Mucosa of rectum (tissue), 2 donors: Measurements from ENCODE around the gene CGB2.
A peak's percentile ranks its signal among the peaks of the same experiment; 100 is the strongest.
"Not testable (repeated sequence)": the region's sequence is repeated elsewhere in the genome, so short reads cannot be mapped to it uniquely, and the experiment has no call there.

ENCODE experiments used
- H3K27ac ChIP-seq, 2 donors: one replicate each; pipeline ENCODE4 v1.7.0; 2013; ENCODE audit warnings: inconsistent platforms in 2 of 2, low read depth in 2 of 2, low read length in 2 of 2
- H3K27me3 ChIP-seq, 2 donors: one replicate each; pipeline ENCODE4 v1.7.0; 2013; ENCODE audit warnings: low read length in 2 of 2; ENCODE audit not compliant: control insufficient read depth in 2 of 2, insufficient read depth in 2 of 2
- H3K36me3 ChIP-seq, 2 donors: one replicate each; pipeline ENCODE4 v1.7.0; 2013; ENCODE audit warnings: low read length in 2 of 2; ENCODE audit not compliant: control insufficient read depth in 2 of 2, insufficient read depth in 2 of 2
- H3K4me1 ChIP-seq, 2 donors: one replicate each; pipeline ENCODE4 v1.7.0; 2013; ENCODE audit warnings: low read length in 2 of 2, mild to moderate bottlenecking in 1 of 2; ENCODE audit not compliant: control insufficient read depth in 2 of 2, insufficient read depth in 2 of 2
- H3K4me3 ChIP-seq, 2 donors: one replicate each; pipeline ENCODE4 v1.7.0; 2013; ENCODE audit warnings: low read length in 2 of 2
- H3K9ac ChIP-seq, 2 donors: one replicate each; pipeline ENCODE4 v1.7.0; 2013; ENCODE audit warnings: low read length in 2 of 2, low read depth in 1 of 2, mild to moderate bottlenecking in 1 of 2
- H3K9me3 ChIP-seq, 2 donors: one replicate each; pipeline ENCODE4 v1.7.0; 2013; ENCODE audit warnings: low read length in 2 of 2; ENCODE audit not compliant: control insufficient read depth in 2 of 2
- donor health status: healthy.
- donor health status: Normal muscosa, but diverticular disease.

The CGB2 gene

GRCh38 chr19:49019242-49019932 lies 12.3 kb upstream of the CGB2 start:
- Histone ChIP-seq H3K36me3 (peaks cover 13 to 20% of the 10 kb centered on the region in 2 donors), H3K9ac (peak overlapping the region in 1 of 2 donors; percentile 24), H3K27ac (no peak overlapping the region), H3K9me3 (no peaks in the 10 kb centered on the region), H3K4me1 (peaks cover 9 to 17% of the 10 kb centered on the region in 2 donors), H3K4me3 (peak overlapping the region; percentile 59 to 67), H3K27me3 (peaks cover 6 to 18% of the 10 kb centered on the region in 2 donors)

- no peak overlapping the region for H3K9ac ChIP-seq
- no peak overlapping the region for H3K27ac ChIP-seq
- H3K4me1 ChIP-seq, result peaks cover 9 to 17% of the 10 kb centered on the region in 2 donors
- H3K4me3 ChIP-seq, result no peak overlapping the region
- no peaks in the 10 kb centered on the region for H3K9me3 ChIP-seq
- peaks cover 9 to 10% of the 10 kb centered on the region in 2 donors for H3K36me3 ChIP-seq
- peaks cover 6 to 18% of the 10 kb centered on the region in 2 donors for H3K27me3 ChIP-seq
These were observed 11.3 kb upstream of the CGB2 start for GRCh38 chr19:49020342-49020741.

- Histone ChIP-seq H3K4me3 (no peak overlapping the region), H3K9ac (no peak overlapping the region), H3K27me3 (peaks cover 6 to 18% of the 10 kb centered on the region in 2 donors), H3K4me1 (peaks cover 9 to 17% of the 10 kb centered on the region in 2 donors), H3K9me3 (no peaks in the 10 kb centered on the region), H3K27ac (no peak overlapping the region), H3K36me3 (peaks cover 0 to 3% of the 10 kb centered on the region in 2 donors)
These were observed 10.5 kb upstream of the CGB2 start for GRCh38 chr19:49020931-49021895.

- Histone ChIP-seq H3K27me3 (peaks cover 6 to 18% of the 10 kb centered on the region in 2 donors), H3K9me3 (no peaks in the 10 kb centered on the region), H3K9ac (no peak overlapping the region)
These were observed 9.6 kb upstream of the CGB2 start for GRCh38 chr19:49022116-49022515.

GRCh38 chr19:49024233-49024632 lies 7.5 kb upstream of the CGB2 start, which contains the start of gene CGB3:
TSS of gene CGB3 (minus strand) at chr19:49024333. CDS start at chr19:49023971, 362 bp downstream.
- not testable (repeated sequence) for H3K4me1 ChIP-seq, H3K4me3 ChIP-seq, H3K9me3 ChIP-seq, H3K36me3 ChIP-seq, H3K9ac ChIP-seq, H3K27ac ChIP-seq
- peaks cover 6 to 15% of the 10 kb centered on the region in 2 donors for H3K27me3 ChIP-seq

More at GRCh38 chr19:49022116-49022515, 9.6 kb upstream of the CGB2 start:
- Histone ChIP-seq H3K4me3 (no peak overlapping the region), H3K36me3 (no peaks in the 10 kb centered on the region), H3K4me1 (peaks cover 9 to 17% of the 10 kb centered on the region in 2 donors), H3K27ac (no peak overlapping the region)

- not testable (repeated sequence) for H3K36me3 ChIP-seq, H3K4me1 ChIP-seq, H3K9ac ChIP-seq, H3K9me3 ChIP-seq, H3K27ac ChIP-seq, H3K4me3 ChIP-seq
- H3K27me3 ChIP-seq, result peaks cover 5 to 14% of the 10 kb centered on the region in 2 donors
These were observed 6.6 kb upstream of the CGB2 start for GRCh38 chr19:49025088-49025487.

GRCh38 chr19:49025599-49025998 lies 6.1 kb upstream of the CGB2 start:
- H3K9ac ChIP-seq, H3K36me3 ChIP-seq, H3K4me1 ChIP-seq, H3K27ac ChIP-seq, H3K9me3 ChIP-seq, H3K4me3 ChIP-seq, H3K27me3 ChIP-seq: not testable (repeated sequence)

- not testable (repeated sequence) for H3K4me1 ChIP-seq, H3K27me3 ChIP-seq, H3K4me3 ChIP-seq, H3K9ac ChIP-seq, H3K27ac ChIP-seq, H3K9me3 ChIP-seq, H3K36me3 ChIP-seq
These were observed 3.0 kb upstream of the CGB2 start for GRCh38 chr19:49028686-49029085.

- not testable (repeated sequence) for H3K36me3 ChIP-seq
These were observed 1.9 kb upstream of the CGB2 start for GRCh38 chr19:49029749-49030148.

GRCh38 chr19:49030323-49030722 lies 1.4 kb upstream of the CGB2 start:
- not testable (repeated sequence) for H3K27ac ChIP-seq, H3K36me3 ChIP-seq, H3K9ac ChIP-seq, H3K9me3 ChIP-seq, H3K4me3 ChIP-seq, H3K27me3 ChIP-seq, H3K4me1 ChIP-seq

More at GRCh38 chr19:49029749-49030148, 1.9 kb upstream of the CGB2 start:
- H3K9me3 ChIP-seq, H3K4me3 ChIP-seq, H3K4me1 ChIP-seq, H3K27ac ChIP-seq, H3K9ac ChIP-seq, H3K27me3 ChIP-seq: not testable (repeated sequence)
